PC-9 (cell line): ENCODE data around the gene RNF130. TPM values are rescaled to one million over a fixed set of nuclear protein-coding genes. Genes with fewer than 3 reads are reported as not detected.
A peak's percentile ranks its signal among the peaks of the same experiment; 100 is the strongest.
"Not testable (repeated sequence)": the region's sequence is repeated elsewhere in the genome, so short reads cannot be mapped to it uniquely, and the experiment has no call there.

Experiments
- BruUV-seq: library from RNA; stranded (reverse); fragments of 400-500 nt; replicated peaks from 2 replicates; lab custom pipeline; 2021; lab: Mats Ljungman, UMichigan
- CTCF ChIA-PET: fragments of 300-600 bp; sonication (Branson Sonifier 250); formaldehyde crosslinking; loops from one replicate; lab custom pipeline; 2022; ENCODE audit warnings: antibody characterized with exemption; lab: Charles Lee
- POLR2A ChIA-PET: fragments of 300-600 bp; sonication (Branson Sonifier 250); formaldehyde crosslinking; loops from one replicate; lab custom pipeline; 2022; ENCODE audit warnings: antibody characterized with exemption; ENCODE audit not compliant: unreplicated experiment; lab: Charles Lee
- DNase-seq, 2 experiments: peaks; one replicate each; pipeline versions ENCODE4 v3.0.0 to v3.0.0-alpha.2; 2015 to 2022; ENCODE audit warnings: mixed read lengths in 1 of 2
- H2AFZ ChIP-seq: fragments of 200-600 bp; sonication (generic); 2 replicates; pipeline ENCODE4 v1.8.1; 2017; ENCODE audit warnings: antibody characterized with exemption
- H3F3A ChIP-seq: fragments of 200-600 bp; sonication (generic); 2 replicates; pipeline ENCODE4 v1.8.1; 2017; ENCODE audit warnings: antibody characterized with exemption, mild to moderate bottlenecking, low read depth; ENCODE audit not compliant: insufficient read depth
- H3K27ac ChIP-seq: fragments of 200-600 bp; sonication (generic); 2 replicates; pipeline ENCODE4 v1.6.1; 2016; ENCODE audit warnings: mixed run types
- H3K27me3 ChIP-seq: fragments of 200-600 bp; sonication (generic); 2 replicates; pipeline ENCODE4 v1.6.1; 2016; ENCODE audit warnings: low read depth, mixed run types; ENCODE audit not compliant: insufficient read depth
- H3K36me3 ChIP-seq: fragments of 200-600 bp; sonication (generic); 2 replicates; pipeline ENCODE4 v1.6.1; 2016; ENCODE audit warnings: low read depth, mixed run types
- H3K4me1 ChIP-seq: fragments of 200-600 bp; sonication (generic); replicated peaks from 2 replicates; pipeline ENCODE4 v1.6.1; 2016; ENCODE audit warnings: mixed run types; ENCODE audit not compliant: insufficient read depth
- H3K4me2 ChIP-seq: fragments of 200-600 bp; sonication (generic); 2 replicates; pipeline ENCODE4 v1.6.1; 2017; ENCODE audit warnings: mixed run types
- H3K4me3 ChIP-seq: fragments of 200-600 bp; sonication (generic); 2 replicates; pipeline ENCODE4 v1.6.1; 2016; ENCODE audit warnings: mixed run types
- H3K79me2 ChIP-seq: fragments of 200-600 bp; sonication (generic); 2 replicates; pipeline ENCODE4 v1.6.1; 2017; ENCODE audit warnings: low read depth, mixed run types
- H3K9me2 ChIP-seq: fragments of 200-600 bp; sonication (generic); 2 replicates; pipeline ENCODE4 v1.8.1; 2017; ENCODE audit warnings: mild to moderate bottlenecking; ENCODE audit not compliant: insufficient read depth
- H3K9me3 ChIP-seq: fragments of 200-600 bp; sonication (generic); 2 replicates; pipeline ENCODE4 v1.8.1; 2016; ENCODE audit warnings: low read depth; ENCODE audit not compliant: insufficient read depth
- H4K20me1 ChIP-seq: fragments of 200-600 bp; sonication (generic); 2 replicates; pipeline ENCODE4 v1.8.1; 2017; ENCODE audit not compliant: insufficient read depth
- EZH2 ChIP-seq: fragments of 200-600 bp; sonication (generic); IDR thresholded peaks from 2 replicates; pipeline ENCODE4 v1.8.0; 2017; ENCODE audit warnings: antibody characterized with exemption, low read depth
- intact Hi-C: fragments of 100-400 bp; cut with micrococcal nuclease; formaldehyde crosslinking; loops from one replicate; pipeline ENCODE4 v1.10.0; 2022; ENCODE audit not compliant: unreplicated experiment
- total RNA-seq: library from RNA; stranded (reverse); gene quantifications from 2 replicates; pipeline ENCODE4 v1.2.3, GENCODE V29; 2021
- TF ChIP-seq, protein P1 (sequence below): fragments of 200-600 bp; sonication (generic); conservative IDR thresholded peaks from 2 replicates; pipeline ENCODE4 v1.6.1; 2017; ENCODE audit warnings: mixed run types, antibody characterized with exemption, mild to moderate bottlenecking, moderate library complexity

RNF130 gene
- total RNA-seq, 1 experiment from 2014 or later: 49.6 TPM

GRCh38 chr5:179960204-179960831 lies 111.2 kb downstream of the RNF130 start:
- Histone ChIP-seq H3K9me3 (no peaks in the 10 kb centered on the region), H3K36me3 (no peaks in the 10 kb centered on the region), H3K27me3 (no peaks in the 10 kb centered on the region), H3K79me2 (no peaks in the 10 kb centered on the region), H3K27ac (no peak overlapping the region), H3F3A (no peaks in the 10 kb centered on the region), H3K4me1 (no peaks in the 10 kb centered on the region), H3K9me2 (no peaks in the 10 kb centered on the region), H2AFZ (no peak overlapping the region), H3K4me3 (no peak overlapping the region), H4K20me1 (no peaks in the 10 kb centered on the region), H3K4me2 (no peak overlapping the region)
- DNase-seq: no peak
- POLR2A ChIA-PET: no interaction called here
- intact Hi-C loops: no loop called here
- no TSS peak for BruUV-seq
- no peak for TF ChIP-seq EZH2
- TF ChIP-seq, protein P1, sequence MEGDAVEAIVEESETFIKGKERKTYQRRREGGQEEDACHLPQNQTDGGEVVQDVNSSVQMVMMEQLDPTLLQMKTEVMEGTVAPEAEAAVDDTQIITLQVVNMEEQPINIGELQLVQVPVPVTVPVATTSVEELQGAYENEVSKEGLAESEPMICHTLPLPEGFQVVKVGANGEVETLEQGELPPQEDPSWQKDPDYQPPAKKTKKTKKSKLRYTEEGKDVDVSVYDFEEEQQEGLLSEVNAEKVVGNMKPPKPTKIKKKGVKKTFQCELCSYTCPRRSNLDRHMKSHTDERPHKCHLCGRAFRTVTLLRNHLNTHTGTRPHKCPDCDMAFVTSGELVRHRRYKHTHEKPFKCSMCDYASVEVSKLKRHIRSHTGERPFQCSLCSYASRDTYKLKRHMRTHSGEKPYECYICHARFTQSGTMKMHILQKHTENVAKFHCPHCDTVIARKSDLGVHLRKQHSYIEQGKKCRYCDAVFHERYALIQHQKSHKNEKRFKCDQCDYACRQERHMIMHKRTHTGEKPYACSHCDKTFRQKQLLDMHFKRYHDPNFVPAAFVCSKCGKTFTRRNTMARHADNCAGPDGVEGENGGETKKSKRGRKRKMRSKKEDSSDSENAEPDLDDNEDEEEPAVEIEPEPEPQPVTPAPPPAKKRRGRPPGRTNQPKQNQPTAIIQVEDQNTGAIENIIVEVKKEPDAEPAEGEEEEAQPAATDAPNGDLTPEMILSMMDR: no peak
- CTCF ChIA-PET: no interaction called here

DNA sequence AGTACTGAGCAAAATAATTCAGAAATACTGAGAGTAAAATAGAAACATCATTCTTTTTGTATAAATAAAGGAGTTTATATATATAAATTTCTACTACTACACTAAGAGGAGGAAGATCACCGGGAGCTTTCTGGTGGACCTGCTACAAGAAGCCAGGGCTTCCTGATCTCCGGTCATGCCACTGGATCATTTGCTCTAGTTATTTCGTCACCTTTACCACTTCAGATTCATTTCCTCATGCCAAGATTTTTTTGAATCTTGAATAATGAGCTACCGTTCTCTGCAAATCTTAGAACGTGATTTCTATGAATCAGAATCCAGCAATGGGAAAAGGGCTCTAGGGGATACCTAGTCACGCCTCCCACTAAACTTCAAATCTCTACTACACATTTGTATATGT lies 111.9 kb downstream of the RNF130 start:
- ChIA-PET POLR2A (no interaction called here), CTCF (no interaction called here)
- Histone ChIP-seq H3K4me3 (no peak overlapping the region), H4K20me1 (no peaks in the 10 kb centered on the region), H3K36me3 (no peaks in the 10 kb centered on the region), H2AFZ (no peak overlapping the region), H3F3A (no peaks in the 10 kb centered on the region), H3K79me2 (no peaks in the 10 kb centered on the region), H3K27me3 (no peaks in the 10 kb centered on the region), H3K27ac (no peak overlapping the region), H3K9me3 (no peaks in the 10 kb centered on the region), H3K9me2 (no peaks in the 10 kb centered on the region), H3K4me2 (no peak overlapping the region), H3K4me1 (no peaks in the 10 kb centered on the region)
- TF ChIP-seq EZH2: no peak
- TF ChIP-seq, protein P1: no peak
- no TSS peak for BruUV-seq
- peak in 1 of 2 experiments; percentile 41 for DNase-seq
- intact Hi-C loops: no loop called here

- H3K9me3 ChIP-seq, H3K27ac ChIP-seq, H3K4me1 ChIP-seq, BruUV-seq, H3K4me2 ChIP-seq, H3K4me3 ChIP-seq, H3K9me2 ChIP-seq, H3K27me3 ChIP-seq, DNase-seq, H3F3A ChIP-seq, H4K20me1 ChIP-seq, H3K36me3 ChIP-seq, intact Hi-C loops, H3K79me2 ChIP-seq, H2AFZ ChIP-seq, POLR2A ChIA-PET, CTCF ChIA-PET: not testable (repeated sequence)
These were observed 112.4 kb downstream of the RNF130 start for GRCh38 chr5:179959118-179959517.

- ChIA-PET POLR2A (no interaction called here), CTCF (no interaction called here)
- no peaks in the 10 kb centered on the region for H3K9me3 ChIP-seq
- no peaks in the 10 kb centered on the region for H3K27me3 ChIP-seq
- H3K79me2 ChIP-seq: no peaks in the 10 kb centered on the region
- TF ChIP-seq, protein P1: no peak
- no peak for TF ChIP-seq EZH2
- no peaks in the 10 kb centered on the region for H4K20me1 ChIP-seq
- no peak overlapping the region for H3K4me2 ChIP-seq
- no peak overlapping the region for H3K4me3 ChIP-seq
- H3F3A ChIP-seq: no peaks in the 10 kb centered on the region
- H2AFZ ChIP-seq: no peak overlapping the region
- DNase-seq: no peak
- H3K36me3 ChIP-seq: no peaks in the 10 kb centered on the region
- no peak overlapping the region for H3K27ac ChIP-seq
- no TSS peak for BruUV-seq
- H3K9me2 ChIP-seq: no peaks in the 10 kb centered on the region
- intact Hi-C loops: no loop called here
- no peaks in the 10 kb centered on the region for H3K4me1 ChIP-seq
These were observed 115.9 kb downstream of the RNF130 start for GRCh38 chr5:179955630-179956029.
